ENCODE measurements around the gene DMD. TPM values are rescaled to one million over a fixed set of nuclear protein-coding genes. Genes with fewer than 3 reads are reported as not detected.

Gene DMD
- total and polyA plus RNA-seq, 2 of the 13 experiments (the other 11 are each of a cell fraction or from before 2014, with no cell fraction given), result 17.6 to 25.9 TPM

DNA sequence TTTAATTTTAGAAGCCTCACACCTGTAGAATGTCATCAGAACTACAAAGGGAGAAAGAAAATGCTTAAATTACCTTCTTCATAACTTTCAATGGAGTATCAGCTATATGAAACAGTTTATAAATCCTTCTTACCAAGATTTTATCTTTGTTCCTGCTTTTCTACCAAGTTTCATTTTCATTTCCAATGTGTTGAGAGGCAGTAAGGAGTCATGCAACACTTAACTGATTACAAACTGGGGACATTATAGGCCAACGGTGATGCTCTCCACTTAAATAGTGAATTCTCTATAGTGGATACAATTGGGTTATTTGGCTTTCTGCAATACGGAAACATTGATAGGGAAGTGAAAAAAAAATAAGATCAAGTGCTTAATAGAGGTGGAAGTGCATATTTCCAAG lies 1994.3 kb downstream of the DMD start (continued):
- TF ChIP-seq TCF7L2 (IDR thresholded peaks at IDR 0.05; ENCODE audit: low read depth, low read length) (no peak), SALL2 (CRISPR knock-in tag; IDR thresholded peaks at IDR 0.05) (no peak), CBX1 (IDR thresholded peaks at IDR 0.05; ENCODE audit: low read depth) (no peak), ZFP36L1 (CRISPR knock-in tag; IDR thresholded peaks at IDR 0.05) (no peak)
- TF ChIP-seq, protein P1, sequence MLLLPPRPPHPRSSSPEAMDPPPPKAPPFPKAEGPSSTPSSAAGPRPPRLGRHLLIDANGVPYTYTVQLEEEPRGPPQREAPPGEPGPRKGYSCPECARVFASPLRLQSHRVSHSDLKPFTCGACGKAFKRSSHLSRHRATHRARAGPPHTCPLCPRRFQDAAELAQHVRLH (CRISPR knock-in tag; IDR thresholded peaks at IDR 0.05; ENCODE audit: borderline replicate concordance, low read depth), result no peak

DNA sequence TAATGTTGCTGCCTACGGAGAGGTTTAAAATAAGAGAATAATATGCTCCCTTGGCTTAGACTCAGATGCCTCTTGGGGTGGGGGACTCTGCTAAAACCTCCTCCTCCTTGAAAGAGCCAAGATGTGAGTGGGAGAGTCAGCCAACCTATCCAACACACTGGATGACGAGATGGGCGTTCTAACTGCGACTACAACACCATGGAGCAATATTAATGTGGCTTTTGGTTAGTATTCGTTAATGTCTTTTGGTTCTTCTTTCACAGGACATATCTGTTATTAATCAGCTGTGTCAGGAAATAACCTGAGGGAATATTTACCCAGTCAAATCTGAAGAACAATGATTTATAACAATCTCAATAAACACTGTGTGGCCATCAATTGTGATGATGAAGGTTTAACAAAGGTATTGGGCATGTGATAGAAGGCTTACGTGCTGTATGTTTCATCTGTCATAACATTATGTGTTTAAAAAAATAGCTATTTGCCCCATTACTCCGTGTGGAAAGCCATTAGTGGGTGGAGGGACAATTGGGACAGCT lies 1996.0 kb downstream of the DMD start:
- ChIA-PET POLR2A (no interaction called here), CTCF (ENCODE audit: low intra/inter-chr PET ratio, low total read pairs) (no interaction called here)
- in situ Hi-C loops (cut with HindIII; ENCODE audit: extremely low pct_ligation_motif_present, low pct_unique_long_range_greater_than_20kb), result no loop called here
- DNase-seq (ENCODE audit: low spot score) (no peak), FAIRE-seq (no peak), ATAC-seq (no peak)
- Histone ChIP-seq H3K27me3 (ENCODE audit: control insufficient read depth in 1 of 2, insufficient read depth in 2 of 2, low read length in 2 of 2) (no peaks in the 10 kb centered on the region), H3K4me2 (ENCODE audit: low read depth, low read length) (no peak overlapping the region), H3K79me2 (ENCODE audit: insufficient read depth, low read length) (peaks cover 9% of the 10 kb centered on the region), H2AFZ (ENCODE audit: low read length) (no peak overlapping the region), H3K4me1 (ENCODE audit: insufficient read depth, low read length) (peaks cover 15% of the 10 kb centered on the region), H3K9ac (ENCODE audit: insufficient read depth, low read depth, low read length) (no peak overlapping the region), H3K27ac (ENCODE audit: extremely low read length, insufficient read depth, low read length) (no peak overlapping the region), H3K4me3 (replicated peaks in 1 of 3; ENCODE audit: insufficient read depth in 1 of 3, low read depth in 2 of 3, low read length in 3 of 3) (no peak overlapping the region), H4K20me1 (ENCODE audit: insufficient read depth, low read length) (no peaks in the 10 kb centered on the region), H3K9me3 (ENCODE audit: low read length) (no peaks in the 10 kb centered on the region), H3K36me3 (replicated peaks in 1 of 2; ENCODE audit: control insufficient read depth in 1 of 2, insufficient read depth in 2 of 2, low read length in 2 of 2) (peaks cover 0 to 3% of the 10 kb centered on the region in 2 experiments; a peak in 2 of 5 replicates)
- intact Hi-C loops (cut with micrococcal nuclease; ENCODE audit: unreplicated experiment), result no loop called here
- no TSS peak for BruUV-seq (replicated peaks)
- TF ChIP-seq ZNF460 (CRISPR knock-in tag; IDR thresholded peaks at IDR 0.05; ENCODE audit: borderline replicate concordance) (no peak), ARNT (IDR thresholded peaks at IDR 0.05) (no peak), GATA4 (IDR thresholded peaks at IDR 0.05; ENCODE audit: borderline replicate concordance, low read depth) (no peak)
- TF ChIP-seq, protein P2, sequence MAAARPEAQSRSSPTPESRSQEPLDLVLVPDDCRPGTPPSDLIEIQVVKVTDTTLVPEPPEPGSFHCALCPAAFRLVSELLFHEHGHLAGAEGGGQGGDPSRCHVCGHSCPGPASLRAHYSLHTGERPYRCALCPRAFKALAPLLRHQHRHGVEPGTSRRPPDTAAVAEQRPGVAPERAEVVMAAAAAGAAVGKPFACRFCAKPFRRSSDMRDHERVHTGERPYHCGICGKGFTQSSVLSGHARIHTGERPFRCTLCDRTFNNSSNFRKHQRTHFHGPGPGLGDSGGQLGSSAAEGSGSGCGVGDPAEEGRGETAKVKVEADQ (CRISPR knock-in tag; IDR thresholded peaks at IDR 0.05; ENCODE audit: borderline replicate concordance), result no peak
- TF ChIP-seq, protein P3, sequence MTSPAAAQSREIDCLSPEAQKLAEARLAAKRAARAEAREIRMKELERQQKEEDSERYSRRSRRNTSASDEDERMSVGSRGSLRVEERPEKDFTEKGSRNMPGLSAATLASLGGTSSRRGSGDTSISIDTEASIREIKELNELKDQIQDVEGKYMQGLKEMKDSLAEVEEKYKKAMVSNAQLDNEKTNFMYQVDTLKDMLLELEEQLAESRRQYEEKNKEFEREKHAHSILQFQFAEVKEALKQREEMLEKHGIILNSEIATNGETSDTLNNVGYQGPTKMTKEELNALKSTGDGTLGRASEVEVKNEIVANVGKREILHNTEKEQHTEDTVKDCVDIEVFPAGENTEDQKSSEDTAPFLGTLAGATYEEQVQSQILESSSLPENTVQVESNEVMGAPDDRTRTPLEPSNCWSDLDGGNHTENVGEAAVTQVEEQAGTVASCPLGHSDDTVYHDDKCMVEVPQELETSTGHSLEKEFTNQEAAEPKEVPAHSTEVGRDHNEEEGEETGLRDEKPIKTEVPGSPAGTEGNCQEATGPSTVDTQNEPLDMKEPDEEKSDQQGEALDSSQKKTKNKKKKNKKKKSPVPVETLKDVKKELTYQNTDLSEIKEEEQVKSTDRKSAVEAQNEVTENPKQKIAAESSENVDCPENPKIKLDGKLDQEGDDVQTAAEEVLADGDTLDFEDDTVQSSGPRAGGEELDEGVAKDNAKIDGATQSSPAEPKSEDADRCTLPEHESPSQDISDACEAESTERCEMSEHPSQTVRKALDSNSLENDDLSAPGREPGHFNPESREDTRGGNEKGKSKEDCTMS (CRISPR knock-in tag; conservative IDR thresholded peaks at IDR 0.05), result no peak
- WGBS (ENCODE audit: low lambda C conversion rate), result 93% methylated on average over 7 of the region's 7 CpGs

All from HepG2 (cell line).